ENCODE data around the gene NMBR.
"Not testable (repeated sequence)": the region's sequence is repeated elsewhere in the genome, so short reads cannot be mapped to it uniquely, and the experiment has no call there.

NMBR gene

DNA sequence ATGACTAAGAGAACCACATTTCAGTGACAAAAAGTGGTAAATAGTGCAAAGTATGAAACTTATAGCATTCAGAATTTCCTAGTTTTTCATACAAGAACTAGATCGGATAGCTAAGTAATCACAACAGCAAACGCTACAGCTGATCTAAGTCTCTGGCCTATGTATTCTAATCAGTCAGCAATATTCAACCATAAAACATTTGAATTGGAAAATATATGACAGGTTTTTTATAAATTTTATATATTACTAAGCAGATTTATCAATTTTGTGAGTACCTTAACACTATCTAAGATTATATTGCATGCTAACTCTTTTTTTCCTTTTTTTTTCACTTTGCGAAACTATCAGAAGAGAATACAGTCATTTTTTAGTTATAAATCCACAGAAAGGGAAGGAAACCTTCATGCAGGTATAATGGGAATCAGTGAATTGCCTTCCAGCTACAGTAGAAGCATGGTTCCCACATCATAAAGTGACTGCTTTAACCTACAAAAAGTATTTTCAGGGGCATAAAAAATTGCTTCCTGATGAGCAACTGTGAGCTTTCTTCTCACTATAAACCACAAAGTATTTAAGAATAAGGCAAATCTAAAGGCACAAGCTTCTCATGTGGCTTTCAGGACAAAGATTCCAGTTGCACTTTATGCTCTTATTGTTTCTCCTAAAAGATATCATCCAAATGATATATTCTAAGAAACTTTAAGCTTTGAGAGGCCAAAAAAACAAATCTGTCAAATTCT lies 88.2 kb downstream of the NMBR start:
- no peak for DNase-seq (ENCODE audit: low read depth in 2 of 2)

DNA sequence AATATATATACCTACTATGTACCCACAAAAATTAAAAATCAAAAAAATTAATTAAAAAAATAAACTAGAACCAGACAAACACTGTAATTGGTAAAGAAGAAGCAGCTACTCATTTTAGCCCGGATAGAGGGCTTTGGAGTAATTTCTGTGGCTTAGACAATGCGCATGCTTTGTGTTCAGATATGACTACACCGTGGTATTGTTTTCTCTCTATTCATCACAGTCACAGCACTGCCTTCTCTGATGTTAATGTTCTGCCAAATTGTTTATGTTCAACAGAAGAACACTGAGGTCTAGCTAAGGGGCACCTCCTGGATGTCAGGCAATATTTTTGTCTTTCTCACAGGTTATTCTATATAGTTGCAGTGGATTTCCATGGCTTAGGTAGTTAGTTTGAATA lies 91.7 kb downstream of the NMBR start:
- no peak for DNase-seq (ENCODE audit: low read depth in 2 of 2)

DNA sequence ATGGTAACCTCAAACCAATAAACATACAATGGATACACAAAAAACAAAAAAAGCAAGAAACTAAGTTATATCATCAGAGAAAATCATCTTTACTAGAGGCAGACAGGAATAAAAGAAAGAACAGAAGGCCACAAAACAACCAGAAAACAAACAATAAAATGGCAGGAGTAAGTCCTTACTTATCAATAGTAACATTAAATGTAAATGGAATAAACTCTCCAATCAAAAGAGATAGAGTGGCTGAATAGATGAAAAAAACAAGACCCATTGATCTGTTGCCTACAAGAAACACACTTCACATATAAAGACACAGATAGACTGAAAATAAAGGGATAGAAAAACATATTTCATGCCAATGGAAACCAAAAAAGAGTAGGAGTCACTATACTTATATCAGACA lies 95.5 kb downstream of the NMBR start:
- DNase-seq (ENCODE audit: low read depth in 2 of 2), result no peak

DNA sequence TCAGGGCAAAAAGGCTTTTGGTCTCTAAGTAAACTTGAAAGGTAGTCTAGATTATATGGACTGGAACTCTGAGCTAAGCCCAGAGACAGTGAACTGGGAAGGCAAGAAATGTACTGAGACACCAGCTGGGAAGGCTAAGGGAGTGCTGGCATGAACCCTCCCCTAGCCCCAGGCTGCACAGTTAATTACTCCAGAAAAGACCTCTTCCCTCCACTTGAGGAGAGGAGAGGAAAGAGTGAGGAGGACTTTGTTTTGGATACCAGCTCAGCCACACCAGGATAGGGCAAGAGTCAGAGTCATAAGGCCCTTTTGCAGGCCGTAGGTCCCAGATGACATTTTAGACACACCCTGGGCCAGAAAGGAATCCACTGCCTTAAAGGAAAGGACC lies 98.3 kb downstream of the NMBR start:
- DNase-seq (ENCODE audit: low read depth in 2 of 2), result no peak

DNA sequence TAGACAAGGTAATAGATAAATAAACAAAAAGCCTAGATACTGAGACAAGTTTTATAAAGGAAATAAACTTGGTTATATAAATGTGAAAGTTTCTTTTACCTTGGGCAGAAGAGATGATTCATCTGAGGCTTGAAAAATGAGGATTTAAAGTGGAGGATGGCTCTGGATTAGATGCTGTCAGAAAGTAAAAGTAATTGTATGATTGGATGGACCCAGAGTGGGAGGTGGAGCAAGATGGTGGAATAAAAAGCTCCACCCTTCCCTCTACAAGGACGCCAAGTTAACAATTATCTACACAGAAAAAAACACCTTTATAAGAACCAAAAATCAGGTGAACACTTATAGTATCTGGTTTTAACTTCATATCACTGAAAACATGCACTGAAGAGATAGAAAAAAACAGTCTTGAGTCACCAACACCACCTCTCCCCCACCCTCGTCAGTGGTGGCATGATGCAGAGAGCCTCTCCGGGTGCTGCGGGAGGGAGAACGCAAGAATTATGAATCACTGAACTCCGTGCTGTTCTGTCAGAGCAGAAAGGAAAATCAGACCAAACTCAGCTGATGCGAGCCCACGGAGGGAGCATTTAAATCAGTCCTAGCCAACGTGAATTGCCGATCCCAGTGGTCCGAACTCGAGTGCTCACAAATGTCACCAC lies 98.9 kb downstream of the NMBR start:
- no peak for DNase-seq (ENCODE audit: low read depth in 2 of 2)

GRCh38 chr6:142045380-142046278 lies 101.3 kb downstream of the NMBR start:
- DNase-seq (ENCODE audit: low read depth in 2 of 2), result no peak

DNA sequence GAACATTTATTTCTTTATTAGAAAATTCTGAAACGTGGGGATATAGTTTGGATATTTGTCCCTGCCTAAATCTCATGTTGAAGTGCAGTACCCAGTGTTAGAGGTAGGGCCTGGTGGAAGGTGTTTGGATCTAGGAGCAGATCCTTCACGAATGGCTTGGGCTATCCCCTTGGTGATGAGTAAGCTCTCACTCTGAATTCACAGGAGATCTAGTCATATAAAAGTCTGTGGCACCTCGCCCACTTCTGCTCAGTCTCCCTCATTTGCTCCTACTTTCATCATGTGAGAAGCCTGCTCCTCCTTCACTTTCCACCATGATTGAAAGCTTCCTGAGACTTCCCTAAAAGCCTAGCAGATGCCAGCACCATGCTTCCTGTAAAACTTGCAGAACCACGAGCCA lies 111.0 kb downstream of the NMBR start:
- DNase-seq (ENCODE audit: low read depth in 2 of 2), result no peak

- no peak for DNase-seq (ENCODE audit: low read depth in 2 of 2)
These were observed 115.9 kb downstream of the NMBR start for GRCh38 chr6:142031035-142031434.

DNA sequence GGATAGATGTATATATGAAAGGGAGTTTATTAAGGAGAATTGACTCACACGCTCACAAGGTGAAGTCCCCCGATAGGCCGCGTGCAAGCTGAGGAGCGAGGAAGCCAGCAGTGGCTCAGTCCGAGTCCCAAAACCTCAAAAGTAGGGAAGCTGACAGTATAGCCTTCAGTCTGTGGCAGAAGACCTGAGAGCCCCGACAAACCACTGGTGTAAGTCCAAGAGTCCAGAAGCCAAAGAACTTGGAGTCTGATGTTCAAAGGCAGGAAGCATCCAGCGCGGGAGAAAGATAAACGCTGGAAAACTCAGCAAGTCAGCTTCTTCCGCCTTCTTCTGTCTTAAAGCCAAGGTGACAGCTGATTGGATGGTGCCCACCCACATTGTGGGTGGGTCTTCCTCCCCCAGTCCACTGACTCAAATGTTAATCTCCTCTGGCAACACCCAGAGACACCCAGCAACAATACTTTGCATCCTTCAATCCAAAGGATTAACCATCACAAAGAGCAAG lies 116.8 kb downstream of the NMBR start:
- no peak for DNase-seq (ENCODE audit: low read depth in 2 of 2)

DNA sequence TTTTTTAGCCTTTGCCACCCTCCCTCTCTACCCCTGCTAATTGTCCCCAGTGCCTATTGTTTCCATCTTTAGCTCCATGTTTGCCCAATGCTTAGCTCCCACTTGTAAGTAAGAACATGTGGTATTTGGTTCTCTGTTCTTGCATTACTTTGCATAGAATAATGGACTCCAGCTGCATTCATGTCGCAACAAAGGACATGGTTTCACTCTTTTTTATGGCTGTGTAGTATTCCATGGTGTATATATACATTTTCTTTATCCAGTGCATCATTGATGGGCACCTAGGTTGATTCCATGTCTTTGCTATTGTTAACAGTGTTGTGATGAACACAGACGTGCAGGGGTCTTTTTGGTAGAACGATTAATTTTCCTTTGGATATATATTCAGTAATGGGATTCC lies 118.4 kb downstream of the NMBR start:
- no peak for DNase-seq (ENCODE audit: low read depth in 2 of 2)

DNA sequence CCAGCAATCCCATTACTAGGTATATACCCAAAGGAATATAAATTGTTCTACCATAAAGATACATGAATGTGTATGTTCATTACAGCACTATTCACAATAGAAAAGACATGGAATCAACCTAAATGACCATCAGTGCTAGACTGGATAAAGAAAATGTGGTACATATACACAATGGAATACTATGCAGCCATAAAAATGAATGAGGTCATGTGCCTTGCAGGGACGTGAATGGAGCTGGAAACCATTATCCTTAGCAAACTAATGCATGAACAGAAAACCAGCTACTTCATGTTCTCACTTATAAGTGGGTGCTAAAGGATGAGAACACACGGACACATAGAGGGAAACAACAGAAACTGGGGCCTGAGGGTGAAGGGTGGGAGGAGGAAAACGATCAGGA lies 119.1 kb downstream of the NMBR start:
- not testable (repeated sequence) for DNase-seq (ENCODE audit: low read depth in 2 of 2)

DNA sequence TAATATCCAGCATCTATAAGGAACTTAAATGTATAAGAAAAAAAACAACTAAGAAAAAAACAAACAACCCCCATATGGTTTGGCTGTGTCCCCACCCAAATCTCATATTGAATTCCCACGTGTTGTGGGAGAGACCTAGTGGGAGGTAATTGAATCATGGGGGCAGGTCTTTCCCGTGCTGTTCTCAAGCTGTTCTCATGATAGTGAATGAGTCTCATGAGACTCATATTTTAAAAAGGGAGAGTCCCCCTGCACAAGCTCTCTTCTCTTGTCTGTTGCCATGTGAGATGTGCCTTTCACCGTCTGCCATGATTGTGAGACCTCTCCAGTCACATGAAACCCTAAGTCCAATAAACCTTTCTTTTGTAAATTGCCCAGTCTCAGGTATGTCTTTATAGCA lies 119.8 kb downstream of the NMBR start:
- DNase-seq (ENCODE audit: low read depth in 2 of 2), result no peak

DNA sequence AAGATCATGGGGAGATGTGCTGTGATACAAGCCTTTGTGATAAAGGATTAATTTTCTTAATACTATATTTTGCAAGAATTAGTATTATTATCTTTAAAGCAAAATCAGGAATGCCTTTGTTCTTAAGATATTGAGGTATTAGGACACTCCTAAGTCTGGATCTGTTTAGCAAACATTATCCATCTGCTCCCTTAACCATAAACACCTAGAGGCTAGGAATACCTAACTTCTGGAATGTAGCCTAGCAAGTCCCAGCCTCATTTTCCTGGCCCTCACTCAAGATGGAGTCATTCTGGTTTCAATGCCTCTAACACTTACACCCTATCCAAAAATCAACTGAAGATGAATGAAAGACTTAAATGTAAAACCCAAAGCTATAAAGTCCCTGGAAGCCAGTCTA lies 120.5 kb downstream of the NMBR start:
- no peak for DNase-seq (ENCODE audit: low read depth in 2 of 2)
